ENCODE measurements around the gene ATF3.

The ATF3 gene

GRCh38 chr1:212584092-212584886 is 24.3 kb upstream of the ATF3 start:
- DNase-seq, result no peak
- Histone ChIP-seq H3K27me3 (replicated peaks) (no peaks in the 10 kb centered on the region), H3K27ac (no peak overlapping the region), H3K4me3 (ENCODE audit: low read depth, low read length) (no peak overlapping the region), H3K36me3 (replicated peaks) (no peaks in the 10 kb centered on the region)
- in situ Hi-C loops (cut with HindIII; ENCODE audit: low pct_ligation_motif_present, low sequenced_read_pairs), result no loop called here
- no peak for TF ChIP-seq CTCF (IDR thresholded peaks at IDR 0.05; ENCODE audit: low read depth, low read length, missing control alignments)

- in situ Hi-C loops (cut with HindIII; ENCODE audit: low pct_ligation_motif_present, low sequenced_read_pairs), result no loop called here
- H3K27ac ChIP-seq, result no peak overlapping the region
- H3K4me3 ChIP-seq (ENCODE audit: low read depth, low read length), result no peak overlapping the region
- no peaks in the 10 kb centered on the region for H3K27me3 ChIP-seq (replicated peaks)
- TF ChIP-seq CTCF (IDR thresholded peaks at IDR 0.05; ENCODE audit: low read depth, low read length, missing control alignments), result no peak
- DNase-seq, result no peak
- H3K36me3 ChIP-seq (replicated peaks), result no peaks in the 10 kb centered on the region
Observed at GRCh38 chr1:212585210-212585609, 23.4 kb upstream of the ATF3 start.

GRCh38 chr1:212586206-212587015 is 22.1 kb upstream of the ATF3 start:
- TF ChIP-seq CTCF (IDR thresholded peaks at IDR 0.05; ENCODE audit: low read depth, low read length, missing control alignments), result no peak
- H3K27me3 ChIP-seq (replicated peaks), result no peaks in the 10 kb centered on the region
- no peaks in the 10 kb centered on the region for H3K36me3 ChIP-seq (replicated peaks)
- in situ Hi-C loops (cut with HindIII; ENCODE audit: low pct_ligation_motif_present, low sequenced_read_pairs), result no loop called here
- H3K27ac ChIP-seq, result peak overlapping the region; percentile 83
- DNase-seq, result no peak
- H3K4me3 ChIP-seq (ENCODE audit: low read depth, low read length), result no peak overlapping the region

- DNase-seq, result peak; percentile 98
- H3K36me3 ChIP-seq (replicated peaks), result no peaks in the 10 kb centered on the region
- H3K27me3 ChIP-seq (replicated peaks), result no peaks in the 10 kb centered on the region
- no peak for TF ChIP-seq CTCF (IDR thresholded peaks at IDR 0.05; ENCODE audit: low read depth, low read length, missing control alignments)
- H3K27ac ChIP-seq, result peak overlapping the region; percentile 83
- no peak overlapping the region for H3K4me3 ChIP-seq (ENCODE audit: low read depth, low read length)
- in situ Hi-C loops (cut with HindIII; ENCODE audit: low pct_ligation_motif_present, low sequenced_read_pairs), result no loop called here
Observed at GRCh38 chr1:212587016-212587887, 21.3 kb upstream of the ATF3 start.

GRCh38 chr1:212587888-212588510 is 20.6 kb upstream of the ATF3 start:
- Histone ChIP-seq H3K27me3 (replicated peaks) (no peaks in the 10 kb centered on the region), H3K4me3 (ENCODE audit: low read depth, low read length) (no peak overlapping the region), H3K36me3 (replicated peaks) (no peaks in the 10 kb centered on the region), H3K27ac (peak overlapping the region; percentile 83)
- DNase-seq, result no peak
- in situ Hi-C loops (cut with HindIII; ENCODE audit: low pct_ligation_motif_present, low sequenced_read_pairs), result no loop called here
- TF ChIP-seq CTCF (IDR thresholded peaks at IDR 0.05; ENCODE audit: low read depth, low read length, missing control alignments), result peak; percentile 29
